IMR-90 (cell line): ENCODE measurements around the gene GRIPAP1. TPM values are rescaled to one million over a fixed set of nuclear protein-coding genes. Genes with fewer than 3 reads are reported as not detected.

Experiments used
- ATAC-seq: fragments of 200-7000 bp; cut with Tn5 transposase; 2 replicates; pipeline ENCODE4 v1.9.1; 2020; ENCODE audit warnings: low read depth, mild to moderate bottlenecking, moderate library complexity
- BruUV-seq: library from RNA; stranded (reverse); fragments of 400-500 nt; replicated peaks from 2 replicates; lab custom pipeline; 2021; lab: Mats Ljungman, UMichigan
- CTCF ChIA-PET: fragments of 300-600 bp; formaldehyde crosslinking; extraction: SDS; loops from one replicate; lab custom pipeline; 2021; ENCODE audit warnings: antibody characterized with exemption; lab: Yijun Ruan, JAX
- POLR2A ChIA-PET: fragments of 300-600 bp; sonication (Branson Sonifier 250); formaldehyde crosslinking; loops from one replicate; lab custom pipeline; 2022; ENCODE audit warnings: antibody characterized with exemption; ENCODE audit not compliant: unreplicated experiment; lab: Charles Lee
- DNase-seq: peaks from one replicate; pipeline ENCODE4 v3.0.0; 2013
- H2AFZ ChIP-seq: replicated peaks from 2 replicates; pipeline ENCODE3; 2013; ENCODE audit warnings: low read length, mild to moderate bottlenecking; ENCODE audit not compliant: poor library complexity
- H2AK5ac ChIP-seq: 2 replicates; pipeline ENCODE4 v1.6.1; 2013; ENCODE audit warnings: low read depth, low read length, inconsistent platforms
- H2AK9ac ChIP-seq: replicated peaks from 2 replicates; pipeline ENCODE3; 2013; ENCODE audit warnings: mild to moderate bottlenecking, low read depth, low read length, moderate library complexity; ENCODE audit not compliant: poor library complexity
- H2BK120ac ChIP-seq: 2 replicates; pipeline ENCODE4 v1.6.1; 2013; ENCODE audit warnings: low read depth, low read length, inconsistent platforms
- H2BK15ac ChIP-seq: 3 replicates; pipeline ENCODE4 v1.6.1; 2013; ENCODE audit warnings: low read depth, low read length, inconsistent platforms
- H2BK20ac ChIP-seq: 2 replicates; pipeline ENCODE4 v1.6.1; 2013; ENCODE audit warnings: low read depth, mild to moderate bottlenecking, inconsistent platforms, low read length, moderate library complexity
- H2BK5ac ChIP-seq: 2 replicates; pipeline ENCODE4 v1.6.1; 2013; ENCODE audit warnings: mild to moderate bottlenecking, low read depth, low read length, inconsistent platforms; ENCODE audit not compliant: poor library complexity, severe bottlenecking
- H3K14ac ChIP-seq: replicated peaks from 2 replicates; pipeline ENCODE4 v1.6.1; 2013; ENCODE audit warnings: low read depth, low read length, inconsistent platforms
- H3K18ac ChIP-seq: 2 replicates; pipeline ENCODE4 v1.6.1; 2013; ENCODE audit warnings: low read depth, low read length, control low read depth
- H3K23ac ChIP-seq: 2 replicates; pipeline ENCODE4 v1.6.1; 2013; ENCODE audit warnings: low read depth, low read length, inconsistent platforms
- H3K27ac ChIP-seq: 2 replicates; pipeline ENCODE4 v1.5.1; 2013; ENCODE audit warnings: mild to moderate bottlenecking, control low read depth, low read length; ENCODE audit not compliant: insufficient read depth
- H3K27me3 ChIP-seq: 2 replicates; pipeline ENCODE4 v1.6.1; 2013; ENCODE audit warnings: low read length; ENCODE audit not compliant: control insufficient read depth, insufficient read depth
- H3K36me3 ChIP-seq: 2 replicates; pipeline ENCODE4 v1.6.1; 2013; ENCODE audit warnings: low read length, mixed read lengths; ENCODE audit not compliant: control insufficient read depth, insufficient read depth
- H3K4ac ChIP-seq: 2 replicates; pipeline ENCODE4 v1.6.1; 2013; ENCODE audit warnings: low read depth, low read length, inconsistent platforms
- H3K4me1 ChIP-seq: 2 replicates; pipeline ENCODE4 v1.6.1; 2013; ENCODE audit warnings: low read length, mixed read lengths; ENCODE audit not compliant: control insufficient read depth, insufficient read depth
- H3K4me2 ChIP-seq: 2 replicates; pipeline ENCODE4 v1.6.1; 2013; ENCODE audit warnings: low read depth, mild to moderate bottlenecking, control low read depth, low read length, moderate library complexity
- H3K4me3 ChIP-seq: 2 replicates; pipeline ENCODE4 v1.5.1; 2013; ENCODE audit warnings: low read depth, mild to moderate bottlenecking, control low read depth, low read length, moderate library complexity; ENCODE audit not compliant: insufficient read depth
- H3K56ac ChIP-seq: 2 replicates; pipeline ENCODE4 v1.6.1; 2013; ENCODE audit warnings: low read length, inconsistent platforms; ENCODE audit not compliant: insufficient read depth; ENCODE audit errors: extremely low read depth
- H3K79me1 ChIP-seq, 2 experiments: 2 replicates each; pipeline ENCODE4 v1.6.1; 2013; ENCODE audit warnings: low read length in 2 of 2, inconsistent platforms in 1 of 2, low read depth in 1 of 2
- H3K9ac ChIP-seq: 2 replicates; pipeline ENCODE4 v1.6.1; 2013; ENCODE audit warnings: low read depth, low read length, control low read depth
- H3K9me1 ChIP-seq: 2 replicates; pipeline ENCODE4 v1.6.1; 2013; ENCODE audit warnings: low read length, inconsistent platforms; ENCODE audit not compliant: insufficient read depth
- H3K9me3 ChIP-seq: 2 replicates; pipeline ENCODE4 v1.6.1; 2013; ENCODE audit warnings: low read length; ENCODE audit not compliant: control insufficient read depth, insufficient read depth
- H4K20me1 ChIP-seq: 2 replicates; pipeline ENCODE4 v1.6.1; 2013; ENCODE audit warnings: low read length, inconsistent platforms; ENCODE audit not compliant: insufficient read depth
- H4K5ac ChIP-seq: 2 replicates; pipeline ENCODE4 v1.6.1; 2013; ENCODE audit warnings: mild to moderate bottlenecking, low read depth, low read length, control low read depth
- H4K8ac ChIP-seq, 2 experiments: 2 replicates each; pipeline ENCODE4 v1.6.1; 2013; ENCODE audit warnings: low read depth in 2 of 2, low read length in 2 of 2, control low read depth in 1 of 2, inconsistent platforms in 1 of 2
- H4K91ac ChIP-seq: 2 replicates; pipeline ENCODE4 v1.6.1; 2013; ENCODE audit warnings: low read depth, low read length, inconsistent platforms; ENCODE audit not compliant: insufficient read depth
- BHLHE40 ChIP-seq: fragments of 150-350 bp; IDR thresholded peaks from 2 replicates; pipeline ENCODE4 v1.6.1; 2016; ENCODE audit warnings: mild to moderate bottlenecking, low read depth, low read length
- CEBPB ChIP-seq: IDR thresholded peaks from 2 replicates; pipeline ENCODE4 v1.6.1; 2012; ENCODE audit warnings: low read depth, low read length, improper control_type of control experiment
- CHD1 ChIP-seq: IDR thresholded peaks from 2 replicates; pipeline ENCODE4 v1.6.1; 2012; ENCODE audit warnings: low read depth, low read length, improper control_type of control experiment
- FOS ChIP-seq: fragments of 150-350 bp; IDR thresholded peaks from 2 replicates; pipeline ENCODE4 v1.6.1; 2016; ENCODE audit warnings: low read depth, low read length
- MAFK ChIP-seq: IDR thresholded peaks from 2 replicates; pipeline ENCODE4 v1.6.1; 2012; ENCODE audit warnings: low read depth, low read length, improper control_type of control experiment
- MAZ ChIP-seq: IDR thresholded peaks from 2 replicates; pipeline ENCODE4 v1.6.1; 2012; ENCODE audit warnings: low read depth, mild to moderate bottlenecking, low read length, improper control_type of control experiment, moderate library complexity, borderline replicate concordance
- MXI1 ChIP-seq: IDR thresholded peaks from 2 replicates; pipeline ENCODE4 v1.6.1; 2012; ENCODE audit warnings: low read depth, mild to moderate bottlenecking, low read length, moderate library complexity, borderline replicate concordance
- NFE2L2 ChIP-seq: fragments of 150-350 bp; IDR thresholded peaks from 2 replicates; pipeline ENCODE4 v1.6.1; 2016; ENCODE audit warnings: low read depth, mild to moderate bottlenecking, low read length
- POLR2A ChIP-seq: IDR thresholded peaks from 2 replicates; pipeline ENCODE4 v1.6.1; 2012; ENCODE audit warnings: mild to moderate bottlenecking, low read depth, low read length
- RAD21 ChIP-seq: IDR thresholded peaks from 2 replicates; pipeline ENCODE4 v1.6.1; 2012; ENCODE audit warnings: low read length, improper control_type of control experiment
- RCOR1 ChIP-seq: IDR thresholded peaks from 2 replicates; pipeline ENCODE4 v1.6.1; 2012; ENCODE audit warnings: mild to moderate bottlenecking, low read length, improper control_type of control experiment; ENCODE audit not compliant: insufficient replicate concordance
- RFX5 ChIP-seq: IDR thresholded peaks from 2 replicates; pipeline ENCODE4 v1.8.0; 2012; ENCODE audit warnings: low read depth, mild to moderate bottlenecking, low read length, moderate library complexity
- SMC3 ChIP-seq: fragments of 150-350 bp; IDR thresholded peaks from 2 replicates; pipeline ENCODE4 v1.6.1; 2016; ENCODE audit warnings: low read depth, mild to moderate bottlenecking, antibody characterized with exemption, low read length, moderate library complexity
- WGBS, 2 experiments: methylation state at CpG; one replicate each; pipeline versions ENCODE4 v1.1.5 to v1.1.7; 2013; ENCODE audit warnings: missing lambda C conversion rate in 2 of 2; ENCODE audit not compliant: insufficient read length in 1 of 2; ENCODE audit errors: extremely low coverage in 2 of 2; 5-methylcytosine and 5-hydroxymethylcytosine counted together
- dilution Hi-C: fragments of 300-500 bp; cut with HindIII; formaldehyde crosslinking; loops from one replicate; pipeline ENCODE4 v1.14.3; 2018; ENCODE audit warnings: low sequenced_read_pairs; ENCODE audit not compliant: unreplicated experiment
- in situ Hi-C: fragments of 300-500 bp; cut with MboI; formaldehyde crosslinking; loops from 3 replicates; pipeline ENCODE4 v1.14.3; 2019; ENCODE audit warnings: low sequenced_read_pairs, inconsistent platforms, mixed read lengths
- intact Hi-C: fragments of 100-400 bp; cut with micrococcal nuclease; formaldehyde crosslinking; loops from 2 replicates; pipeline ENCODE4 v1.10.0; 2022
- polyA plus RNA-seq, 3 experiments: library from polyadenylated mRNA; depleted of rRNA; stranded (reverse); fragments of >200 nt; gene quantifications; 2 replicates each; pipeline ENCODE4 v1.2.3, GENCODE V29; 2012; ENCODE audit warnings: low replicate concordance in 1 of 3
- total RNA-seq: library from RNA; depleted of rRNA; stranded (reverse); fragments of >200 nt; gene quantifications from 2 replicates; pipeline ENCODE4 v1.2.3, GENCODE V29; 2012
- TF ChIP-seq, protein P1 (sequence below): fragments of 150-350 bp; IDR thresholded peaks from 2 replicates; pipeline ENCODE4 v1.6.1; 2016; ENCODE audit warnings: low read depth, mild to moderate bottlenecking, low read length, moderate library complexity, borderline replicate concordance
- TF ChIP-seq, protein P2 (sequence below): fragments of 150-350 bp; IDR thresholded peaks from 2 replicates; pipeline ENCODE4 v1.6.1; 2017; ENCODE audit warnings: mild to moderate bottlenecking, antibody characterized with exemption, low read length, low read depth
- TF ChIP-seq, protein P3 (sequence below): conservative IDR thresholded peaks from 2 replicates; pipeline ENCODE4 v1.5.1; 2012; ENCODE audit warnings: mild to moderate bottlenecking, low read depth, low read length, improper control_type of control experiment

GRIPAP1 gene
- total and polyA plus RNA-seq, 2 of the 4 experiments (the other 2 are of a cell fraction) = 17.9 to 25.0 TPM

GRCh38 chrX:48975541-48975940 lies 26.5 kb downstream of the GRIPAP1 start:
- no peaks in the 10 kb centered on the region for H3K9me3 ChIP-seq
- dilution Hi-C loops = no loop called here
- POLR2A ChIA-PET = no interaction called here

More at GRCh38 chrX:48975541-48975940, 26.5 kb downstream of the GRIPAP1 start:
- no peak overlapping the region for H3K27ac ChIP-seq
- H2AFZ ChIP-seq = no peak overlapping the region
- H2BK15ac ChIP-seq = no peak overlapping the region
- WGBS, 2 experiments = 83% methylated on average over 2 of the region's 5 CpGs; no CpG with 5 or more reads in 1 of the 2 experiments
- no peaks in the 10 kb centered on the region for H3K79me1 ChIP-seq
- H3K4me3 ChIP-seq = no peak overlapping the region
- no peak overlapping the region for H2AK9ac ChIP-seq
- no peak overlapping the region for H2BK20ac ChIP-seq
- TF ChIP-seq MAFK (no peak), MXI1 (no peak), RAD21 (no peak), FOS (no peak), NFE2L2 (no peak), POLR2A (no peak), CHD1 (no peak), SMC3 (no peak), CEBPB (no peak), RCOR1 (no peak), BHLHE40 (no peak), MAZ (no peak), RFX5 (no peak)
- TF ChIP-seq, protein P1, sequence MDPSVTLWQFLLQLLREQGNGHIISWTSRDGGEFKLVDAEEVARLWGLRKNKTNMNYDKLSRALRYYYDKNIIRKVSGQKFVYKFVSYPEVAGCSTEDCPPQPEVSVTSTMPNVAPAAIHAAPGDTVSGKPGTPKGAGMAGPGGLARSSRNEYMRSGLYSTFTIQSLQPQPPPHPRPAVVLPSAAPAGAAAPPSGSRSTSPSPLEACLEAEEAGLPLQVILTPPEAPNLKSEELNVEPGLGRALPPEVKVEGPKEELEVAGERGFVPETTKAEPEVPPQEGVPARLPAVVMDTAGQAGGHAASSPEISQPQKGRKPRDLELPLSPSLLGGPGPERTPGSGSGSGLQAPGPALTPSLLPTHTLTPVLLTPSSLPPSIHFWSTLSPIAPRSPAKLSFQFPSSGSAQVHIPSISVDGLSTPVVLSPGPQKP = no peak
- TF ChIP-seq, protein P2, sequence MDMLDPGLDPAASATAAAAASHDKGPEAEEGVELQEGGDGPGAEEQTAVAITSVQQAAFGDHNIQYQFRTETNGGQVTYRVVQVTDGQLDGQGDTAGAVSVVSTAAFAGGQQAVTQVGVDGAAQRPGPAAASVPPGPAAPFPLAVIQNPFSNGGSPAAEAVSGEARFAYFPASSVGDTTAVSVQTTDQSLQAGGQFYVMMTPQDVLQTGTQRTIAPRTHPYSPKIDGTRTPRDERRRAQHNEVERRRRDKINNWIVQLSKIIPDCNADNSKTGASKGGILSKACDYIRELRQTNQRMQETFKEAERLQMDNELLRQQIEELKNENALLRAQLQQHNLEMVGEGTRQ = no peak
- TF ChIP-seq, protein P3, sequence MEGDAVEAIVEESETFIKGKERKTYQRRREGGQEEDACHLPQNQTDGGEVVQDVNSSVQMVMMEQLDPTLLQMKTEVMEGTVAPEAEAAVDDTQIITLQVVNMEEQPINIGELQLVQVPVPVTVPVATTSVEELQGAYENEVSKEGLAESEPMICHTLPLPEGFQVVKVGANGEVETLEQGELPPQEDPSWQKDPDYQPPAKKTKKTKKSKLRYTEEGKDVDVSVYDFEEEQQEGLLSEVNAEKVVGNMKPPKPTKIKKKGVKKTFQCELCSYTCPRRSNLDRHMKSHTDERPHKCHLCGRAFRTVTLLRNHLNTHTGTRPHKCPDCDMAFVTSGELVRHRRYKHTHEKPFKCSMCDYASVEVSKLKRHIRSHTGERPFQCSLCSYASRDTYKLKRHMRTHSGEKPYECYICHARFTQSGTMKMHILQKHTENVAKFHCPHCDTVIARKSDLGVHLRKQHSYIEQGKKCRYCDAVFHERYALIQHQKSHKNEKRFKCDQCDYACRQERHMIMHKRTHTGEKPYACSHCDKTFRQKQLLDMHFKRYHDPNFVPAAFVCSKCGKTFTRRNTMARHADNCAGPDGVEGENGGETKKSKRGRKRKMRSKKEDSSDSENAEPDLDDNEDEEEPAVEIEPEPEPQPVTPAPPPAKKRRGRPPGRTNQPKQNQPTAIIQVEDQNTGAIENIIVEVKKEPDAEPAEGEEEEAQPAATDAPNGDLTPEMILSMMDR = no peak
- 0 out of 2 replicates have a peak, but pooled peaks cover 2% of the 10 kb centered on the region for H3K4me1 ChIP-seq
- no peaks in the 10 kb centered on the region for H4K20me1 ChIP-seq
- H2BK5ac ChIP-seq = no peak overlapping the region
- H3K27me3 ChIP-seq = no peaks in the 10 kb centered on the region
- H3K18ac ChIP-seq = no peak overlapping the region
- H4K8ac ChIP-seq = no peak overlapping the region
- H4K91ac ChIP-seq = no peak overlapping the region
- ATAC-seq (no peak), DNase-seq (no peak)
- H3K4ac ChIP-seq = no peak overlapping the region
- intact Hi-C loops = no loop called here
- H3K4me2 ChIP-seq = no peak overlapping the region
- CTCF ChIA-PET = no interaction called here
- H3K9me1 ChIP-seq = no peaks in the 10 kb centered on the region
- H3K9ac ChIP-seq = no peak overlapping the region
- H2BK120ac ChIP-seq = no peak overlapping the region
- H2AK5ac ChIP-seq = no peak overlapping the region
- no peak overlapping the region for H3K14ac ChIP-seq
- H4K5ac ChIP-seq = no peak overlapping the region
- in situ Hi-C loops = no loop called here
- H3K36me3 ChIP-seq = peaks cover 13% of the 10 kb centered on the region
- H3K56ac ChIP-seq = no peak overlapping the region
- BruUV-seq = no TSS peak
- no peak overlapping the region for H3K23ac ChIP-seq
